ENCODE data around the gene BRME1. TPM values are rescaled to one million over a fixed set of nuclear protein-coding genes. Genes with fewer than 3 reads are reported as not detected.
A peak's percentile ranks its signal among the peaks of the same experiment; 100 is the strongest.
"Not testable (repeated sequence)": the region's sequence is repeated elsewhere in the genome, so short reads cannot be mapped to it uniquely, and the experiment has no call there.

Gene BRME1
- total RNA-seq, 1 donor from 2014 or later, result 5.7 TPM

GRCh38 chr19:13865571-13866462, 40.1 kb downstream of the BRME1 start:
- ATAC-seq, result no peak

GRCh38 chr19:13864667-13865570, 41.0 kb downstream of the BRME1 start:
- no peak for ATAC-seq

- no peak for ATAC-seq
These were observed 41.8 kb downstream of the BRME1 start for GRCh38 chr19:13864046-13864666.

GRCh38 chr19:13861714-13862531, 44.0 kb downstream of the BRME1 start:
- peak; percentile 82 for ATAC-seq

- ATAC-seq, result peak; percentile 1
These were observed 44.6 kb downstream of the BRME1 start for GRCh38 chr19:13861392-13861713.

GRCh38 chr19:13860679-13861391, 45.1 kb downstream of the BRME1 start:
- ATAC-seq, result no peak

GRCh38 chr19:13859361-13859880, 46.5 kb downstream of the BRME1 start:
- ATAC-seq, result no peak

GRCh38 chr19:13856497-13856896, 49.4 kb downstream of the BRME1 start:
- ATAC-seq, result no peak

- ATAC-seq, result not testable (repeated sequence)
These were observed 53.7 kb downstream of the BRME1 start for GRCh38 chr19:13852171-13852707.

- not testable (repeated sequence) for ATAC-seq
These were observed 54.2 kb downstream of the BRME1 start for GRCh38 chr19:13851734-13852114.

- ATAC-seq, result peak; percentile 74
These were observed 54.8 kb downstream of the BRME1 start for GRCh38 chr19:13850910-13851733.

GRCh38 chr19:13849991-13850909, 55.7 kb downstream of the BRME1 start:
- ATAC-seq, result peak; percentile 51

- ATAC-seq, result no peak
These were observed 56.9 kb downstream of the BRME1 start for GRCh38 chr19:13848798-13849676.

- ATAC-seq, result no peak
These were observed 57.6 kb downstream of the BRME1 start for GRCh38 chr19:13848340-13848677.

GRCh38 chr19:13847407-13848339, 58.2 kb downstream of the BRME1 start:
- peak; percentile 10 for ATAC-seq

GRCh38 chr19:13846557-13847406, 59.1 kb downstream of the BRME1 start:
- peak; percentile 35 for ATAC-seq

Measured in esophagus mucosa (tissue), 1 donor.